ENCODE data around the gene PCNA.

DNA sequence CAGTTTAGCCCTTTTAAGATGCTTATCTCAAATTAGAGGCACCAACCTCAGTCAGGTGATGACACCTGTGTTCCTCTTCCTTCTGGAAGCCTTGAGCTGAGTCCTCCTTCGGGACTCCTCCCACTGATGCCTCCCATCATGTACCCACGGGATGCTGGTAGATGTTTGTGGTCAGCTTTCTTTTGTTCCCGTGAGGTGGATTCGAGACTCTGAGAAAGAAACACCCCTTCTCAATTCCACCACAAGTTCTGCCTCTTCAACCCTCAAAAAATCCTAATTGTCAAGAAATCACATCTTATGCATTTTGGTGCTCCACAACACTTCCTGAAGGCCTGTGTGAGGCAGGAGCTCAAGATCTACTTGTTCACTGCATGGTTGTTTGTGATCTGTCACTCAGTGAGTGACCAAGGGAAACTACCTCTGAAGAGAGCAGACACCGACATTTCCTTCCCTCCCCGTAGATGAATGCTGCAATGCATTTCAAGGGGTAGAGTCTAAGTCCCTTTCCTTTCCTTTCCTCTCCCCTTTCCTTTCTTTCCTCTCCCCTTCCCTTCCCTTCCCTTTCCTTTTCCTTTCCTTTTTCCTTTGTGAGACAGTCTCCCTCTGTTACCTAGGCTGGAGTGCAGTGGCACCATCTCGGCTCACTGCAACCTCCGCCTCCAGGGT lies 50.5 kb downstream of the PCNA start:
- TF ChIP-seq, protein P1, sequence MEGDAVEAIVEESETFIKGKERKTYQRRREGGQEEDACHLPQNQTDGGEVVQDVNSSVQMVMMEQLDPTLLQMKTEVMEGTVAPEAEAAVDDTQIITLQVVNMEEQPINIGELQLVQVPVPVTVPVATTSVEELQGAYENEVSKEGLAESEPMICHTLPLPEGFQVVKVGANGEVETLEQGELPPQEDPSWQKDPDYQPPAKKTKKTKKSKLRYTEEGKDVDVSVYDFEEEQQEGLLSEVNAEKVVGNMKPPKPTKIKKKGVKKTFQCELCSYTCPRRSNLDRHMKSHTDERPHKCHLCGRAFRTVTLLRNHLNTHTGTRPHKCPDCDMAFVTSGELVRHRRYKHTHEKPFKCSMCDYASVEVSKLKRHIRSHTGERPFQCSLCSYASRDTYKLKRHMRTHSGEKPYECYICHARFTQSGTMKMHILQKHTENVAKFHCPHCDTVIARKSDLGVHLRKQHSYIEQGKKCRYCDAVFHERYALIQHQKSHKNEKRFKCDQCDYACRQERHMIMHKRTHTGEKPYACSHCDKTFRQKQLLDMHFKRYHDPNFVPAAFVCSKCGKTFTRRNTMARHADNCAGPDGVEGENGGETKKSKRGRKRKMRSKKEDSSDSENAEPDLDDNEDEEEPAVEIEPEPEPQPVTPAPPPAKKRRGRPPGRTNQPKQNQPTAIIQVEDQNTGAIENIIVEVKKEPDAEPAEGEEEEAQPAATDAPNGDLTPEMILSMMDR (IDR thresholded peaks at IDR 0.05), result no peak
- no peak for TF ChIP-seq EP300 (IDR thresholded peaks at IDR 0.05; ENCODE audit: low read depth)
- TF ChIP-seq POLR2A (IDR thresholded peaks at IDR 0.05), result no peak
- no peak for TF ChIP-seq POLR2AphosphoS5 (IDR thresholded peaks at IDR 0.05)

Data from transverse colon (tissue), 4 donors.